A549 treated with Hydrocortisone at 1 μM for 4 hours (cell line): ENCODE data around the gene JHY. TPM values are rescaled to one million over a fixed set of nuclear protein-coding genes. Genes with fewer than 3 reads are reported as not detected.

Source experiments
- total RNA-seq: library from RNA; stranded (reverse); fragments of 200-300 nt; extraction: Qiagen RNA extraction; gene quantifications from 5 replicates; pipeline ENCODE4 v1.2.3, GENCODE V29; 2022

JHY gene
- total RNA-seq, result 2.8 to 4.1 TPM (median 3.3 TPM) in 5 replicates

GRCh38 chr11:122882189-122882856 lies at the start of gene JHY:
JHY (plus strand) TSS chr11:122882759; CDS start chr11:122885850, 3,091 bp downstream.

DNA sequence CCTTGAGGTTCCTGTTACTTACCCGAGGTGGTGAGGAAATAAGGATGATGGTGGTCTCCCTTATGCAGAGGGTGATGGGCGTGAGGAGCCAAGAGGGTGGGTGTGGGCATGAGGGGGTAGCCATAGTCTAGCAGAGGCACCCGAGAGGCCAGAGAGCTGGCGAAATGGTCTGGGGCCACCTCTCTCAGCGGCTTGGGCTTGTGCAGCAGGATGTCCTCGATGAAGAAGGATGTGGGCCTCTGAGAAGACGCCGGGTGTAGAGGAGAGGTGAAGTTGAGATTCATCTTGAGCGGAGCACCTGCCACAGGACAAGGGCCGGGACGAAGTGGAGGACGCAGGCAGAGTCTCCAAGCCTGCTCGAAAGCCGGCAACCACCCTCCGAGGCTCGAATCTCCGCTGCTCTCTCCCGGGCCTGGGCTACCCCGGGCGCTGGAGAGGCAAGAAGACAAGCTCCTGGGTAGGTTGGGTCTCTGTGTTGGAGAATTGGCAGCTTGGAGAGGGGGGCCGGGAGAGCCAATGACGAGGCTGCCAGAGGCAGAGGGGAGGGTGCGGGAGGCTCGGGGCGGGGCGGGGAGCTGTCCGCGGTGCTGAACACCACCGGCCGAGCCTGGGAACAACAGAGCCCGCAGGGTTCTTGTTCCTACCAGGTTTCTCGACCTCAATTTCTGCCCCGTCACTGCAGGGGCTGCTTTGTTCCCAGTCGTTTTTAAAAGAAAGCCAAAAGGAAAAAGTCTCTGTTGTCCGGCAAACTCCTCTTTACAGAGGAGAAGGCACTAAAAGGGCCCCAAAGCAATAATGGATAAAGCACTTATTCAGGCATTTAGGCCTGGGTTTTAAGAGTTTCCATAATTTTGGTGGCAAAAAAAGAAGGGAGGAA lies 99.1 kb downstream of the JHY start, which contains the start of gene BSX:
Gene BSX (minus strand): TSS at position 447 of the 877 bp plus-strand sequence. CDS start 163 bp downstream, at position 284.

Other genes starting within 250 kb of the JHY start
- gene UBASH3B, start 227.0 kb upstream of the JHY start, total RNA-seq, result 29.9 to 39.8 TPM (median 38.3 TPM) in 5 replicates
- gene CRTAM, start 44.3 kb upstream of the JHY start, total RNA-seq, result 0.03 to 0.24 TPM (median 0.10 TPM) in 5 replicates
- gene BSX, start 99.1 kb downstream of the JHY start, total RNA-seq, result not detected in 5 replicates
- 1,380 to 2,609 TPM (median 1,576 TPM) in 5 replicates for gene HSPA8, start 179.4 kb downstream of the JHY start, total RNA-seq